ENCODE data around the gene TBL1X.

- TF ChIP-seq REST (IDR thresholded peaks at IDR 0.05; ENCODE audit: insufficient read depth in 1 of 2, low read depth in 2 of 2, low read length in 2 of 2) = no peak
- no peak for TF ChIP-seq TAF1 (IDR thresholded peaks at IDR 0.05; ENCODE audit: borderline replicate concordance, insufficient read depth, low read length)
- no peak for TF ChIP-seq POLR2AphosphoS5 (IDR thresholded peaks at IDR 0.05; ENCODE audit: low read depth, low read length)
Observed at GRCh38 chrX:9634551-9634950, 169.7 kb downstream of the TBL1X start.
